DOHH2 (cell line): ENCODE results near the gene LDLRAD4.

Experiments used
- H3F3A ChIP-seq: fragments of 200-600 bp; sonication (generic), shearing (Covaris generic); 2 replicates; pipeline ENCODE4 v1.6.0; 2016; ENCODE audit warnings: antibody characterized with exemption, mild to moderate bottlenecking; ENCODE audit not compliant: control insufficient read depth, insufficient read depth
- H3K27ac ChIP-seq: fragments of 200-600 bp; sonication (generic); 2 replicates; pipeline ENCODE4 v1.5.1; 2014; ENCODE audit warnings: low read depth, mild to moderate bottlenecking, low read length, moderate library complexity
- H3K27me3 ChIP-seq: fragments of 200-600 bp; sonication (generic); 2 replicates; pipeline ENCODE4 v1.6.1; 2014; ENCODE audit warnings: mild to moderate bottlenecking, low read length, mixed read lengths; ENCODE audit not compliant: control insufficient read depth
- H3K36me3 ChIP-seq: fragments of 200-600 bp; sonication (generic); 2 replicates; pipeline ENCODE4 v1.6.1; 2014; ENCODE audit warnings: mild to moderate bottlenecking, low read length, moderate library complexity, mixed read lengths; ENCODE audit not compliant: control insufficient read depth
- H3K4me1 ChIP-seq: fragments of 200-600 bp; sonication (generic); 2 replicates; pipeline ENCODE4 v1.6.1; 2014; ENCODE audit warnings: mild to moderate bottlenecking, low read length, mixed read lengths; ENCODE audit not compliant: control insufficient read depth
- H3K4me2 ChIP-seq: fragments of 200-600 bp; sonication (generic); 2 replicates; pipeline ENCODE4 v1.6.0; 2014; ENCODE audit warnings: mild to moderate bottlenecking, low read length, moderate library complexity
- H3K4me3 ChIP-seq: fragments of 200-600 bp; sonication (generic); 2 replicates; pipeline ENCODE4 v1.5.1; 2014; ENCODE audit warnings: mild to moderate bottlenecking, low read length, mixed read lengths
- H3K79me2 ChIP-seq: fragments of 200-600 bp; sonication (generic); 2 replicates; pipeline ENCODE4 v1.6.1; 2014; ENCODE audit warnings: mild to moderate bottlenecking, low read length, mixed read lengths; ENCODE audit not compliant: control insufficient read depth
- H3K9me2 ChIP-seq: fragments of 200-600 bp; sonication (generic); replicated peaks from 2 replicates; pipeline ENCODE4 v1.6.1; 2014; ENCODE audit warnings: mild to moderate bottlenecking, low read length, mixed read lengths; ENCODE audit not compliant: control insufficient read depth
- H3K9me3 ChIP-seq: fragments of 200-600 bp; sonication (generic); 2 replicates; pipeline ENCODE4 v1.6.1; 2014; ENCODE audit warnings: antibody characterized with exemption, low read length, mixed read lengths; ENCODE audit not compliant: control insufficient read depth, insufficient read depth
- H4K20me1 ChIP-seq: fragments of 200-600 bp; sonication (generic); 2 replicates; pipeline ENCODE4 v1.6.0; 2014; ENCODE audit warnings: low read depth, mild to moderate bottlenecking, antibody characterized with exemption, low read length, moderate library complexity; ENCODE audit not compliant: control insufficient read depth, insufficient read depth
- EZH2phosphoT487 ChIP-seq: fragments of 200-600 bp; sonication (generic); IDR thresholded peaks from 2 replicates; pipeline ENCODE4 v1.6.1; 2017; ENCODE audit warnings: borderline replicate concordance, mild to moderate bottlenecking, antibody characterized with exemption, low read length, moderate library complexity, mixed read lengths
- TF ChIP-seq, protein P1 (sequence below): fragments of 200-600 bp; sonication (generic); IDR thresholded peaks from one replicate; pipeline ENCODE4 v1.5.1; 2014; ENCODE audit warnings: antibody characterized with exemption, mild to moderate bottlenecking, low read depth, low read length; ENCODE audit not compliant: poor library complexity, severe bottlenecking

LDLRAD4 gene

GRCh38 chr18:13309748-13310670, 91.4 kb downstream of the LDLRAD4 start:
- Histone ChIP-seq H3K79me2 (no peaks in the 10 kb centered on the region), H3K27ac (no peak overlapping the region), H3K4me1 (no peaks in the 10 kb centered on the region), H3F3A (no peaks in the 10 kb centered on the region), H3K36me3 (no peaks in the 10 kb centered on the region), H4K20me1 (no peaks in the 10 kb centered on the region), H3K9me3 (no peaks in the 10 kb centered on the region), H3K9me2 (no peaks in the 10 kb centered on the region), H3K27me3 (peaks cover 2% of the 10 kb centered on the region; the same call in 1 of the 2 replicates), H3K4me3 (no peak overlapping the region), H3K4me2 (no peak overlapping the region)
- TF ChIP-seq, protein P1, sequence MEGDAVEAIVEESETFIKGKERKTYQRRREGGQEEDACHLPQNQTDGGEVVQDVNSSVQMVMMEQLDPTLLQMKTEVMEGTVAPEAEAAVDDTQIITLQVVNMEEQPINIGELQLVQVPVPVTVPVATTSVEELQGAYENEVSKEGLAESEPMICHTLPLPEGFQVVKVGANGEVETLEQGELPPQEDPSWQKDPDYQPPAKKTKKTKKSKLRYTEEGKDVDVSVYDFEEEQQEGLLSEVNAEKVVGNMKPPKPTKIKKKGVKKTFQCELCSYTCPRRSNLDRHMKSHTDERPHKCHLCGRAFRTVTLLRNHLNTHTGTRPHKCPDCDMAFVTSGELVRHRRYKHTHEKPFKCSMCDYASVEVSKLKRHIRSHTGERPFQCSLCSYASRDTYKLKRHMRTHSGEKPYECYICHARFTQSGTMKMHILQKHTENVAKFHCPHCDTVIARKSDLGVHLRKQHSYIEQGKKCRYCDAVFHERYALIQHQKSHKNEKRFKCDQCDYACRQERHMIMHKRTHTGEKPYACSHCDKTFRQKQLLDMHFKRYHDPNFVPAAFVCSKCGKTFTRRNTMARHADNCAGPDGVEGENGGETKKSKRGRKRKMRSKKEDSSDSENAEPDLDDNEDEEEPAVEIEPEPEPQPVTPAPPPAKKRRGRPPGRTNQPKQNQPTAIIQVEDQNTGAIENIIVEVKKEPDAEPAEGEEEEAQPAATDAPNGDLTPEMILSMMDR: no peak
- TF ChIP-seq EZH2phosphoT487: no peak

GRCh38 chr18:13311193-13311592, 92.6 kb downstream of the LDLRAD4 start:
- Histone ChIP-seq H3K27me3 (no peaks in the 10 kb centered on the region; the same call in 1 of the 2 replicates), H3K4me3 (no peak overlapping the region), H3K9me3 (peaks cover 5% of the 10 kb centered on the region; the same call in 1 of the 2 replicates), H3K36me3 (no peaks in the 10 kb centered on the region), H3K4me2 (no peak overlapping the region), H3F3A (no peaks in the 10 kb centered on the region), H3K9me2 (no peaks in the 10 kb centered on the region), H3K27ac (no peak overlapping the region), H3K79me2 (no peaks in the 10 kb centered on the region), H4K20me1 (no peaks in the 10 kb centered on the region), H3K4me1 (no peaks in the 10 kb centered on the region)
- TF ChIP-seq, protein P1: no peak
- TF ChIP-seq EZH2phosphoT487: no peak

DNA sequence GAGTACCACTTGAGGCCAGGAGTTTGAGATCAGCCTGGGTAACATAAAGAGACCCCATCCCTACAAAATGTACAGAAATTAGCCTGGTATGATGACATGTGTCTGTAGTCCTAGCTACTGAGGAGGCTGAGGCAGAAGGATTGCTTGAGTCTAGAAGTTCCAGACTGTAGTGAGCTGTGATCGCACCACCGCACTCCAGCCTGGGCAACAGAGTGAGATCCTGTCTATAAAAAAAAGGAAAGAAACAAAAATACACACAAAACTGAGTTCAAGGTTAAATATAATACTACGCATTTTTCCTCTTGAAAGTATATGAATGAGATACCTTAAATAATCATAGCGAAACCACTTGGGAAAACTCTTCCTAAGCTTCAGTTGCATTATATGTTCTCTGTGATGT, 94.0 kb downstream of the LDLRAD4 start:
- Histone ChIP-seq H3K9me2 (no peaks in the 10 kb centered on the region), H3K79me2 (no peaks in the 10 kb centered on the region), H3K4me2 (no peak overlapping the region), H4K20me1 (no peaks in the 10 kb centered on the region), H3F3A (no peaks in the 10 kb centered on the region), H3K36me3 (no peaks in the 10 kb centered on the region), H3K4me1 (no peaks in the 10 kb centered on the region), H3K4me3 (no peak overlapping the region), H3K27me3 (no peaks in the 10 kb centered on the region; the same call in 1 of the 2 replicates), H3K9me3 (peaks cover 9% of the 10 kb centered on the region; the same call in 1 of the 2 replicates), H3K27ac (no peak overlapping the region)
- TF ChIP-seq, protein P1: no peak
- TF ChIP-seq EZH2phosphoT487: no peak
